Choroid plexus epithelial cell (primary cell): ENCODE data around the gene REM2.
"Not testable (repeated sequence)": the region's sequence is repeated elsewhere in the genome, so short reads cannot be mapped to it uniquely, and the experiment has no call there.

Source experiments
- DNase-seq: peaks from one replicate; pipeline ENCODE4 v3.0.0-alpha.2; 2010; ENCODE audit warnings: low read depth
- H3K4me3 ChIP-seq: 2 replicates; pipeline ENCODE4 v1.5.1; 2011; ENCODE audit warnings: low read depth, mild to moderate bottlenecking, control low read depth, low read length, moderate library complexity
- CTCF ChIP-seq: conservative IDR thresholded peaks from 2 replicates; pipeline ENCODE4 v1.5.1; 2011; ENCODE audit warnings: low read depth, mild to moderate bottlenecking, control low read depth, inconsistent platforms, low read length, moderate library complexity

Gene REM2

GRCh38 chr14:22856428-22856827 lies 26.6 kb upstream of the REM2 start:
- TF ChIP-seq CTCF = no peak
- no peak for DNase-seq
- H3K4me3 ChIP-seq = no peak overlapping the region

GRCh38 chr14:22860377-22860776 lies 22.6 kb upstream of the REM2 start:
- DNase-seq, H3K4me3 ChIP-seq: not testable (repeated sequence)

- no peak overlapping the region for H3K4me3 ChIP-seq
- no peak for TF ChIP-seq CTCF
- no peak for DNase-seq
These were observed 21.4 kb upstream of the REM2 start for GRCh38 chr14:22861651-22862050.

DNA sequence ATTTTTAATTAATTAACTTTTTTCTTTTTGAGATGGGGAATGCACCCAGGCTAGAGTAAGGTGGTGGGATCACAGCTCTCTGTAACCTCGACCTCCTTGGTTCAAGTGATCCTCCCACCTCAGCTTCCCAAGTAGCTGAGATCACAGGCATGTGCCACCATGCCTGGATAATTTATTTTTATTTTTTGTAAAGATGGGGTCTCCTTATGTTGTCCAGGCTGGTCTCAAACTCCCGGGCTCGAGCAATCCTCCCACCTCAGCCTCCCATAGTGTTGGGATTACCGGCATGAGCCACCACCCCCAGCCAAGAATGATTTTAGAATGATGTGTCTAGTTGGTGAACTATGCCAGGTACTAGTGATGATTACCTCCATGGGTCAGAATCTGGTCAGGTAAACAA lies 18.0 kb upstream of the REM2 start:
- TF ChIP-seq CTCF = no peak
- no peak for DNase-seq
- H3K4me3 ChIP-seq = no peak overlapping the region

- H3K4me3 ChIP-seq = no peak overlapping the region
- TF ChIP-seq CTCF = peak; percentile 56
- DNase-seq = no peak
These were observed 17.3 kb upstream of the REM2 start for GRCh38 chr14:22865424-22866405.

GRCh38 chr14:22866874-22867273 lies 16.1 kb upstream of the REM2 start:
- no peak for TF ChIP-seq CTCF
- H3K4me3 ChIP-seq = no peak overlapping the region
- no peak for DNase-seq

DNA sequence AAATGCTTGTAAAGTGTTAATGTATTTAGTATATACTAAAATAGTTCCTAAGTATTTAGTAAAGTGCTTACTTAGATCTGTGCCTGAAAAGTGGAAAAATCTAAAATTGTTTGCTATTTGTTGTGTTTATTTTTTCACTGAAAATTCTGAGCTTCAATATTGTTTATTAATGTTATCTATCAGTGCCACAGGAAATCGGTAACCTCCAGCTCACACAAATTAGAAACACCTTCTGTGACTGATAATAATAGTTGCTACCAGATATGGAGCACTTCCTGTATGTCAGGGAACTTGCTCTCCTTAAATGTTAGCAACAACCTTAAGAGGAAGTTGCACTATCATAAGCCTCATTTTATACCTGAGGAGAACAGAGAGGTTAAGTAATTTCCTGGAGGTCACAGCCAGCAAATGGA lies 12.2 kb upstream of the REM2 start:
- no peak for DNase-seq
- no peak for TF ChIP-seq CTCF
- peak overlapping the region; percentile 85 for H3K4me3 ChIP-seq
